ENCODE data around the gene TMEM178B. TPM values are rescaled to one million over a fixed set of nuclear protein-coding genes. Genes with fewer than 3 reads are reported as not detected.

Gene TMEM178B
- total RNA-seq, 1 donor from 2014 or later, result 49.8 TPM

DNA sequence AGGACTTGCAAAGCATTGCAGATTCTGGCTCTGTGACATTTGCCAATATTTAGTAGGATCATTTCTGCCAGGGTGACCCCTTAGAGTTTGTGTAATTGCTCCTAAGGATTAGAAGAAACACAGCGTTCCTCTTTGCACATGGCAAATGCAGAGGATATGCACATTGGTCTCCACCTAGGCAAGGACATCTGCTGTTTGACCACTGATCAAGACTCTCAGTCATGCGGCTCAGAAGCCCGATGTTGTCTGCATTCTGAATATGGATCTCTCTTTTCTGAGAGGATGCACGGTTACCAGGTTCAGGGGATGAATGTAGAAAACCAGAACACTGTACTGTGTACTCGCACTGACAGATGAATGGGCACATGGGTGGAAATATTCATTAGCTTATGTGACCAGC lies 296.8 kb downstream of the TMEM178B start:
- TF ChIP-seq, protein P1, sequence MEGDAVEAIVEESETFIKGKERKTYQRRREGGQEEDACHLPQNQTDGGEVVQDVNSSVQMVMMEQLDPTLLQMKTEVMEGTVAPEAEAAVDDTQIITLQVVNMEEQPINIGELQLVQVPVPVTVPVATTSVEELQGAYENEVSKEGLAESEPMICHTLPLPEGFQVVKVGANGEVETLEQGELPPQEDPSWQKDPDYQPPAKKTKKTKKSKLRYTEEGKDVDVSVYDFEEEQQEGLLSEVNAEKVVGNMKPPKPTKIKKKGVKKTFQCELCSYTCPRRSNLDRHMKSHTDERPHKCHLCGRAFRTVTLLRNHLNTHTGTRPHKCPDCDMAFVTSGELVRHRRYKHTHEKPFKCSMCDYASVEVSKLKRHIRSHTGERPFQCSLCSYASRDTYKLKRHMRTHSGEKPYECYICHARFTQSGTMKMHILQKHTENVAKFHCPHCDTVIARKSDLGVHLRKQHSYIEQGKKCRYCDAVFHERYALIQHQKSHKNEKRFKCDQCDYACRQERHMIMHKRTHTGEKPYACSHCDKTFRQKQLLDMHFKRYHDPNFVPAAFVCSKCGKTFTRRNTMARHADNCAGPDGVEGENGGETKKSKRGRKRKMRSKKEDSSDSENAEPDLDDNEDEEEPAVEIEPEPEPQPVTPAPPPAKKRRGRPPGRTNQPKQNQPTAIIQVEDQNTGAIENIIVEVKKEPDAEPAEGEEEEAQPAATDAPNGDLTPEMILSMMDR (IDR thresholded peaks at IDR 0.05; ENCODE audit: partially characterized antibody, unreplicated experiment), result no peak
- Mint-ChIP-seq H3K36me3 (ENCODE audit: unreplicated experiment) (no peaks in the 10 kb centered on the region), H3K4me1 (ENCODE audit: low read depth, unreplicated experiment) (peaks cover 23% of the 10 kb centered on the region), H3K9me3 (ENCODE audit: unreplicated experiment) (no peaks in the 10 kb centered on the region), H3K4me3 (ENCODE audit: unreplicated experiment) (no peak overlapping the region), H3K27me3 (ENCODE audit: unreplicated experiment) (peaks cover 9% of the 10 kb centered on the region), H3K27ac (ENCODE audit: unreplicated experiment) (no peak overlapping the region)
- no peak for DNase-seq

GRCh38 chr7:141374425-141374824 lies 300.6 kb downstream of the TMEM178B start:
- Mint-ChIP-seq H3K27me3 (ENCODE audit: unreplicated experiment) (peaks cover 4% of the 10 kb centered on the region), H3K36me3 (ENCODE audit: unreplicated experiment) (no peaks in the 10 kb centered on the region), H3K4me1 (ENCODE audit: low read depth, unreplicated experiment) (no peaks in the 10 kb centered on the region), H3K27ac (ENCODE audit: unreplicated experiment) (no peak overlapping the region), H3K9me3 (ENCODE audit: unreplicated experiment) (no peaks in the 10 kb centered on the region), H3K4me3 (ENCODE audit: unreplicated experiment) (no peak overlapping the region)
- no peak for DNase-seq
- TF ChIP-seq, protein P1 (IDR thresholded peaks at IDR 0.05; ENCODE audit: partially characterized antibody, unreplicated experiment), result no peak

DNA sequence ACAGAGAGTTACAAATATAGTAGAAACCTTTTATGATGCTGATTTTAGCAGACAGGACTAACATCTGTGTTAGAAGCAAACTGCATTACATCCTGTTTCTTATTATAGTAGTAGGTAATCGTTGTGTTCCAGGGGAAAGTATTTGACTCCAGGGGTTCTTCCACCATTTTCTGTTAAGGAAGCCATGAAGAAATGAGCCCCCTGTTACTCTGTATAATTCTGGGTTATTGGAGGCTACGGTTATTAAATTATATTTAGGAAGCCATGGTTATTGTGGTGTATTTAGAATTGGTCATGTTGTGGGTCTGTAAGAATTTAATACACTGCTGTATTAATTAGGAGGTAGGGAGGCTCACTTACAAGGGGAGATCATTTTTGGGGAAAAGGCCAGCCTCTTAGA lies 301.6 kb downstream of the TMEM178B start:
- Mint-ChIP-seq H3K4me1 (ENCODE audit: low read depth, unreplicated experiment) (no peaks in the 10 kb centered on the region), H3K27ac (ENCODE audit: unreplicated experiment) (no peak overlapping the region), H3K9me3 (ENCODE audit: unreplicated experiment) (no peaks in the 10 kb centered on the region), H3K36me3 (ENCODE audit: unreplicated experiment) (no peaks in the 10 kb centered on the region), H3K27me3 (ENCODE audit: unreplicated experiment) (peaks cover 4% of the 10 kb centered on the region), H3K4me3 (ENCODE audit: unreplicated experiment) (no peak overlapping the region)
- TF ChIP-seq, protein P1 (IDR thresholded peaks at IDR 0.05; ENCODE audit: partially characterized antibody, unreplicated experiment), result no peak
- no peak for DNase-seq

- no peak for DNase-seq
- peaks cover 5% of the 10 kb centered on the region for H3K4me1 Mint-ChIP-seq (ENCODE audit: low read depth, unreplicated experiment)
Observed at GRCh38 chr7:141377906-141378305, 304.0 kb downstream of the TMEM178B start.

DNA sequence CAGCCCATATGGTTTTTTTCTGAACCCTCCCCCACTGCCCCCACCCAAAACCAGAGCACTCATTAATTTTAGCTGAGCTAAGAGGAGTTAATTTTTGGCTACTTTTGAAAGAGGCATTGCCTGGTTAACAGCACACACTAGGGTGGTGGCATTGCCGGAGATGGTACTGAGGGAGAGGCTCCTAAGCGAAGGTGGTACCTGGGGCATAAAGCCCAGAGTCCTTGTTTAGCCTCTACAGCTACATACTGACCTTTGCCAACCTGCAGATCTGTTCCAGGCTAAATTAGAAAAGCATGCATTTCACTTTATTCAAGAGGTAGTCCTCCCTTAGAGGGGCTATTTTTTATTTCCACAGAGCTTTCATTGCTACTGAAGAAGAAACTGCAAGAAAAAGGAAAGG lies 304.5 kb downstream of the TMEM178B start:
- Mint-ChIP-seq H3K27me3 (ENCODE audit: unreplicated experiment) (no peaks in the 10 kb centered on the region), H3K36me3 (ENCODE audit: unreplicated experiment) (no peaks in the 10 kb centered on the region), H3K27ac (ENCODE audit: unreplicated experiment) (no peak overlapping the region), H3K4me3 (ENCODE audit: unreplicated experiment) (no peak overlapping the region), H3K4me1 (ENCODE audit: low read depth, unreplicated experiment) (peaks cover 5% of the 10 kb centered on the region), H3K9me3 (ENCODE audit: unreplicated experiment) (no peaks in the 10 kb centered on the region)
- TF ChIP-seq, protein P1 (IDR thresholded peaks at IDR 0.05; ENCODE audit: partially characterized antibody, unreplicated experiment), result no peak
- no peak for DNase-seq

More at GRCh38 chr7:141377906-141378305, 304.0 kb downstream of the TMEM178B start:
- Mint-ChIP-seq H3K27ac (ENCODE audit: unreplicated experiment) (no peak overlapping the region), H3K27me3 (ENCODE audit: unreplicated experiment) (no peaks in the 10 kb centered on the region), H3K9me3 (ENCODE audit: unreplicated experiment) (no peaks in the 10 kb centered on the region), H3K36me3 (ENCODE audit: unreplicated experiment) (no peaks in the 10 kb centered on the region), H3K4me3 (ENCODE audit: unreplicated experiment) (no peak overlapping the region)
- TF ChIP-seq, protein P1 (IDR thresholded peaks at IDR 0.05; ENCODE audit: partially characterized antibody, unreplicated experiment), result no peak

Measured in glutamatergic neuron (in vitro differentiated cells).